Hepatocyte (in vitro differentiated cells): ENCODE data around the gene GARIN5B.

Experiments
- CTCF ChIP-seq: fragments of 200-600 bp; sonication (generic); IDR thresholded peaks from 2 replicates; pipeline ENCODE4 v1.5.1; 2016; ENCODE audit warnings: antibody characterized with exemption, mild to moderate bottlenecking; ENCODE audit not compliant: poor library complexity
- EZH2 ChIP-seq: fragments of 200-600 bp; sonication (generic); IDR thresholded peaks from 2 replicates; pipeline ENCODE4 v1.6.1; 2016; ENCODE audit warnings: antibody characterized with exemption, mild to moderate bottlenecking, borderline replicate concordance

DNA sequence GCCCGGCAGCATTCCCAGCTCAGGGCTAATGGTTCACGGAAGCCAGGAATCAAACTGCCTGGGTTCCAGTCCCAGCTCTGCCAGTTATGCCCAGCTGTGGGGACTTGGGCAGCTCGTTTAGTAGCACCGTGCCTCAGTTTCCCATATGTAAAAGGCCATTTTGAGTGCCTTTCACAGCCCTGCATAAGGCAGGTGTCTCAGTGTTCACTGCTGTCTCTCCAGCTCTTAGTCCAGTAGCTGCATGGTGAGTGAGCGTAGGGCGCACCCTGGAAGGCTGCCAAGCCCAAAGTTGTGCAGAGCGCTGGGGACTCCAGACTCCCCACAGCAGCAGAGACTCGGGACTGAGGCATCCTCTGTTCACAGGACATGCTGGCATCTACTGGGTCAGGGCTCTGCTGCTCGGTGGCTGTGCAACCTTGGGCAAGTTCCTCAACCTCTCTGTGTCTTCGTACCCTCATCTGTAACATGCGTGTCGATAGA lies 28.2 kb upstream of the GARIN5B start:
- TF ChIP-seq CTCF = no peak
- no peak for TF ChIP-seq EZH2
